Right renal pelvis (tissue), 4 donors: ENCODE data around the gene TUBGCP3. TPM values are rescaled to one million over a fixed set of nuclear protein-coding genes. Genes with fewer than 3 reads are reported as not detected.
A peak's percentile ranks its signal among the peaks of the same experiment; 100 is the strongest.

Source experiments
- DNase-seq, 4 donors: peaks; one replicate each; pipeline ENCODE4 v3.0.0-alpha.2; 2013; ENCODE audit warnings: low read depth in 4 of 4, low spot score in 3 of 4, missing footprints in 1 of 4
- polyA plus RNA-seq, 4 donors: library from polyadenylated mRNA; unstranded; fragments of 120-200 nt; gene quantifications; one replicate each; pipeline ENCODE4 v1.2.1, GENCODE V29; 2013; ENCODE audit not compliant: insufficient read length in 4 of 4

The TUBGCP3 gene
- polyA plus RNA-seq, 4 donors, result 29.4 to 34.7 (median 33.5) TPM

GRCh38 chr13:112444416-112445399 is 143.2 kb downstream of the TUBGCP3 start:
- DNase-seq, result no peak

- peak in 2 of 4 donors; percentile 58 to 63 for DNase-seq
Measured at GRCh38 chr13:112443995-112444311, 144.0 kb downstream of the TUBGCP3 start.

GRCh38 chr13:112443191-112443994 is 144.6 kb downstream of the TUBGCP3 start:
- DNase-seq, result peak in 1 of 4 donors; percentile 20

DNA sequence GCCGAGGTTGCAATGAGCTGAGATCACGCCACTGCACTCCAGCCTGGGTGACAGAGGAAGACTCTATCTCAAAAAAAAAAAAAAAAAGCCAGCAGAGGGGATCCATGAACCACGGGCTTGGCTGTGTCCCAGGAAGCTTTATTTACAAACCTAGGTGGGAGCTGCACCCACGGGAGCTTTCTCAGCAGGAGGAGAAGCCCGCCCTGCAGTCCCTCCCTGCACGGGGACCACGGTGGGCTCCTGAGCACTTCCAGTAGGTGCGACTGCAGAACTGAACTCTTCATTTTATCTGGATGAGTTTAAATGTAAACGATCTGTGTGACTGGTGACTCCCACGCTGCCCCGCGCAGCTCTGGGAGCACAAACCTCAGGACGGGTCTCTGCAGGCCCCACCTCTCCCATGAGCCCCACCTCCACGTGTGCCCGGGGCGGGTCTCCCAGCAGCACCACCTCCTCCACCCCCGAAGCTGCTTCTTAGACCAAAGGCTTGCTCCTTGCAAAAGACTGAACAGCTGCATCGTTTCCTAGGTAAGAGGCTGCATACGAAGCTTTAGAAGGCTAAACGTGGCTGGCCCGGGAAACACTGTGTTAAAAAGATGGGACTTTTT is 145.4 kb downstream of the TUBGCP3 start:
- peak in 1 of 4 donors; percentile 39 for DNase-seq

GRCh38 chr13:112441779-112442310 is 146.1 kb downstream of the TUBGCP3 start:
- no peak for DNase-seq

DNA sequence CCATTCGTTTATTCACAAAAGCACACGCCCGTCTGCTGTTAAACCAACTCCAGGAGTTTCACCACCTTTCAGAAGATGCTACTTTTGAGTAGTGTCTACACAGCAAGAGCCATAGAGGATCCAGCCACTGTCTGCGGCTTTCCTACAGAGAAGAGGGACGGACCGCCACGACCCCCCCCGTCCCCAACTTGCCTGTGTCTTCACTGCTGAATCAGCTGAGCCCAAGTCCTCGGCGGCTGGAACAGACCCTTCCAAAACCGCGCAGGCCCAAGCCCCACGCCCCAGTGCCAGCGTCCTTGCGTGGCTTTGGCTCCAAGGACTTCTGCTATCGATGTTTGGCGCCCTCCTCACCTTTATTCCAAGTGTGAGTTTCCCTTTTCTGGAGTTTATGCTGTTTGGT is 146.7 kb downstream of the TUBGCP3 start:
- DNase-seq, result no peak

GRCh38 chr13:112438515-112438914 is 149.4 kb downstream of the TUBGCP3 start:
- DNase-seq, result no peak

GRCh38 chr13:112438094-112438493 is 149.9 kb downstream of the TUBGCP3 start:
- DNase-seq, result no peak

- no peak for DNase-seq
Measured at GRCh38 chr13:112435973-112436372, 152.0 kb downstream of the TUBGCP3 start.

Other genes with a start within 250 kb of the TUBGCP3 start
- not detected for gene SPACA7, start 211.8 kb downstream of the TUBGCP3 start, polyA plus RNA-seq
- gene ATP11A, start 101.9 kb upstream of the TUBGCP3 start, polyA plus RNA-seq, result 10 to 100 TPM; 47.2 to 53.3 (median 48.0) TPM